Activated CD8-positive, alpha-beta memory T cell treated with anti-CD3 and anti-CD28 coated beads for 36 hours (primary cell): ENCODE data around the gene GPHB5. TPM values are rescaled to one million over a fixed set of nuclear protein-coding genes. Genes with fewer than 3 reads are reported as not detected.

Source experiments
- CTCF ChIA-PET: fragments of 350-600 bp; sonication (Branson Sonifier 250); formaldehyde crosslinking; loops from one replicate; lab custom pipeline; 2021; ENCODE audit warnings: antibody characterized with exemption; lab: Charles Lee
- POLR2A ChIA-PET: fragments of 350-600 bp; sonication (Branson Sonifier 250); formaldehyde crosslinking; loops from one replicate; lab custom pipeline; 2021; ENCODE audit warnings: antibody characterized with exemption; lab: Charles Lee
- total RNA-seq, 2 experiments: library from RNA; stranded (reverse); gene quantifications; one replicate each; pipeline ENCODE4 v1.2.3, GENCODE V29; 2021

Gene GPHB5
- total RNA-seq, 2 experiments from 2014 or later = not detected

DNA sequence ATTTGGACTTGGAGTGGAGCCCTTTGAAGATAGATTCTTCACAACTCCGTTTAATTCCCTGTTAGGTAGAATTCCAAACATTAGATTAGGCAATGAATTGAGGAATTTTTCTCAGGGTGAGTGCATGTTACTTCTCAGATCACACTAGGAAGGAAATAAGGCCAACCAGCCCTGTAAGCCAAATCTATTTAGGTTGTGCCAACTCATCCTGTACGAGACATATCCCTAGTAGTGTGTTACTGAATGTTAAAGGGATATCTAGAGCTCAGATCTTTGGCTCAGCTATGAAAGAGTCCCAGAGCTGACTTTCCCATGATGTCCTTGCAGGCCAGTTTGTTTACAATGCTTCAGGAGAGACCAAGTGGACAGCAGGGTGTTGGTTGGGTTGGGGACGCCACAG, 45.6 kb downstream of the GPHB5 start:
- POLR2A ChIA-PET = no interaction called here
- CTCF ChIA-PET = no interaction called here

DNA sequence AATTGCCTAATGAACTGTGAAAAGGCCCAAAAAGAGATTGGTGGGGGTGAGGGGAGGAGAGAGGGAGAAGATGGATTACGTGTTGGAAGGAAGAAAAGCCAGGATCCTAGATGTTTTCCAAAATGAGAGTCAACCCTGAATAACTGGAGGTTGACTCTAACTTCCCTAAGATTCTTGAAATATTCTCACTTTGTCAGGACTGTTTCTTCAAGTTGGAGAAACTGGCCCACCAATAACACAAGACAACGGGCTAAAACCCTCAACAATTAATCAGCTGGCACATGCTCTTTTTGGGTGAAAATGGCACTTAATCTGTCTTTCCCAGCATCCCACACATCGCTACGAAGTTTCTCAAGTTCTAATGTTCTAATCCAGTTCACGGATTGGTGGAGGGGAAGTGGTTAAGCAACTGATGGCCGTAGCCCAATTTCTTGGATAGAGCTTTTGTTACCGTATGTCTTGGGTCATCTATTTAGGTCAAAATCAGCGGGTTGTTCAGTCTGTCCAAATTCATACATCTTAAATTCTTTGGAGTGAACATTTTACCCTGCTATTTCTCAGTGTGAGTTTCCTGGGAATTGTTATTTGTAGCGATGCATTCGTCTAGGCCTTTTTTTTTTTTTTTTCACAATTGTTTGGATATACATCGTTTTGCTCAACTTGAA, 49.0 kb downstream of the GPHB5 start:
- ChIA-PET CTCF (no interaction called here), POLR2A (no interaction called here)

DNA sequence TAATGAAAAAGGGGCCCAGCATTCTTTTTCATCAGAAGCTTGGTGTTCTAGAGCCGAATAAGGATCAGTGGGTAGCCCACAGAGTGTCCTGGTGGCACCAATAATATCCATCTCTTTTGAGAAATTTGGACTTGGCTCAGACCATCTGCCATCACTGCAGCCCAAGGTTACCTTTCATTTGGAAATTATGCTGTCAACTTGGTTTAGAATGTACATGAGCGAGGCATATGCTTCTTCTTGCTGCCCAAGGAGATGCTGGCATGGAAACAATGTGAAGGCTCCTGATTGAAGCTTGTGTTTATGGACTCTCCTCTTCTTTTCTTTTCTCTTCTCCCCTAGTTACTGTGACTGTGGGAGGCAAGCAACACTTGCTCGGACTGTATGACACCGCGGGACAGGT, 50.0 kb downstream of the GPHB5 start:
- ChIA-PET POLR2A (no interaction called here), CTCF (no interaction called here)

DNA sequence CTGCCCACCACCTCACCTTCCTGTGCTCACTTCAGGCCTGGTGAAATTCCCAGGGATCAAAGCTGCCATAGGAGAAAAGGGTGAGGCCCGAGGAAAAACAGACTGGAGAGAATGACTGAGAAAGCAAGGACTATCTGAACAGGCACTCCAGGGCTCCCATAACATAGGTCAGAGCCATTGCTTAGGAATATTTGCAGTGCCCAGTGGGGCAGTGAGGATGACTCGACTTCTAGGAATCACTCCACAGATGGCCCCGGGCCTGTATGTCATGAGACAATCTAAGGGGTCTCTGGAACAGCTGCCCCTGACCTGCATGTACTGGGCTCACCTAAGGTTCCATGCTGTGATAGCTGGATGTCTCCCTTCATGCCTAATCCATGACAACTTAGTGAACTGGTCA, 51.6 kb downstream of the GPHB5 start:
- ChIA-PET CTCF (no interaction called here), POLR2A (no interaction called here)

DNA sequence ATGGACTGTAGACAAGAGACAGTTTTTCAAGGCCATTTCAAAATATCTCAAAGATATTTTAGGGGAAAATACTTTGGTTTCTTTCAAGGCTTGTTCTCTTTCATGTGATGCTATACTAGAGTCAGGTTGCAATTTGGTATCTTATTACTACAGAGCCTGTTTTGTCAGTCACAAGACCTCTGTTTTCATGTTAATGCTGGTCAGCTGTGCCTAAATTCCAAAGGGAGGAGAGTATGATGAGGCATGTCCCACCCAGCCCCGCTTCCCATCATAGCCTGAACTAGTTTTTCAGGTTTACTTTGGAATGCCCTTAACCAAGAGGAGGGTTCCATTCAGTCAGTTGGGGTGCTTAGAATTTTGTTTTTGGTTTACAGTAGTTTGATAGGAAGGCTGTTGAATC, 52.6 kb downstream of the GPHB5 start:
- CTCF ChIA-PET = no interaction called here
- POLR2A ChIA-PET = no interaction called here

Other genes starting within 250 kb of the GPHB5 start
- gene RHOJ, start 114.5 kb downstream of the GPHB5 start, total RNA-seq = not detected
- 10 to 100 TPM; 49.9 to 53.3 TPM for gene PPP2R5E, start 224.4 kb upstream of the GPHB5 start, total RNA-seq